HG03039 (cell line): ENCODE results near the gene IL21R.
"Not testable (repeated sequence)": the region's sequence is repeated elsewhere in the genome, so short reads cannot be mapped to it uniquely, and the experiment has no call there.

Experiments used
- ATAC-seq: cut with Tn5 transposase; IDR thresholded peaks from one replicate; pipeline ENCODE4 v1.9.1; 2021; ENCODE audit warnings: mild to moderate bottlenecking, moderate library complexity; ENCODE audit not compliant: unreplicated experiment

Gene IL21R

DNA sequence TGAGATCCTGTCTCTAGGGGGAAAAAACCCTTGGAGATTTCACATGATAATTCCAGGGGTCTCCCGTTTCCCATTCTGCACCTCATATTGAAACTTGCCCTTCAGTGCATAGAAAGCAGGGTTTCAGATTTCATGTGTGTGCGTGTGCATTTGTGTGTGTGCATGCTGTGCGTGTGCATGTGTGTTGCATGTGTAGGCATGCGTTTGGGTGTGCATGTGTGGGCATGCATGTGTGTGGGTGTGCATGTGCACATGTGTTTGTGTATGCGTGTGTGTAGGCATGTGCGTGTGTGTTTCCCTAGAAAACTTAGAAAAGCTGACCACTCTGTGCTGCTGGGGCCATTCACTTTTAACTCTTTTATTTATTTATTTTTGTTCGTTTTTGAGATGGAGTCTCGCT, 40.0 kb downstream of the IL21R start:
- no peak for ATAC-seq

DNA sequence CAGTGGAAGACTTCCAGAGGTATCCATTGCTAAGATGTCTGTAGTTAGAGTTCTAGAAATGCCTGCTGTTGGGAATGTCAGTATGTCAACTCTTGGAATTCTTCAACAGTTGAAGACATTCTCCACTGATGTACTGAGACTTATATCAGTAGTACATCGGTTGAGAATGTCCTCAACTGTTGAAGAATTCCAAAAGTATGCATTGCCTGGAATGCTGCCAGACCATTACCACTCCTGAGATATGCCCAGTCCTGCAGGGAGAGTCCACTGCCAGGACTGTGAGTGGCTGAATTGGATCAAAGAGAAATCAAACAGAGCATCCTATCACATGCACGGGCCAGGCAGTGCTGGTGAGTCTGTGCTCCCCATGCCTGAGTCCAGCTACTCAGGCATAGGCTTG, 42.0 kb downstream of the IL21R start:
- no peak for ATAC-seq

DNA sequence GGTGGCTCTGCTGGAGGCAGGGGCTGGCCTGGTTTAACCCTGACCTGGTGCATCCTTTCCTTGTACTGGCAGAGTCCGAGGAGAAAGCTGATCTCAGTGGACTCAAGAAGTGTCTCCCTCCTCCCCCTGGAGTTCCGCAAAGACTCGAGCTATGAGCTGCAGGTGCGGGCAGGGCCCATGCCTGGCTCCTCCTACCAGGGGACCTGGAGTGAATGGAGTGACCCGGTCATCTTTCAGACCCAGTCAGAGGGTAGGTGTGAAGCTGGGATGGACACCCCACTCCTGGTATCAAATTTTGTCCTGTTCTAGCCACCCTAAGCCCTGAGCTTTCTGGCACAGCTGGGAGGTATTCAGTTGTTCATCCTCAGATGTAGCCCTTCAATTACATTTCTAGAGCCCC, 42.5 kb downstream of the IL21R start:
- no peak for ATAC-seq

DNA sequence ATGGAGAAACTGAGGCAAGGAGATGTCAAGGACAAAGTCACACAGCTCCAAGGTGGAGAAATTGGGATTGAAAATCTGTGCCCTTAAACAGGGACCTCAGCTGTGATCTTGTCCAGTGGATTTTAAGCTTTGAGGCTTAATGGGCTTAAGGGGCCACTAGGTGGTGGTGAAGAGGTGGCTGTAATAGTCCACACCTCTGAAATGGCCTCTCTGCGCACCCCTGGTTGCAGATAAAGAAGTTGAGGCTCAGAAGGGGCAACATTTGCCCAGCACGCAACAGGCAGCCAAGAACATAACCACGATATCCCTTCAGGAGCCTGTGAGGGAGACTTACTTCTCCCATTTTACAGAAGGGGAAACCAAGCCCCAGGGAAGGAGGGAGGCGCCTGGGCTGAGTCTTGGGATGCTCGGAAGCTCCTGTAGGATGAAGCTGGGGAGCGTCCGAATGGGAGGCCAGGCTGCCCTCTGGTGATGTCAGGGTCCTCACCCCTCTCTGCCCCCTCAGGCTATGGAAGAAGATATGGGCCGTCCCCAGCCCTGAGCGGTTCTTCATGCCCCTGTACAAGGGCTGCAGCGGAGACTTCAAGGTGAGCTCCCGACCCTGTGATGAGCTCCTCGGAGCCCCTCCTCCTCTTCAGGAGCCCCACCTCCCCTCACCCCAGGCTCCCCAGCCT, 43.7 kb downstream of the IL21R start:
- no peak for ATAC-seq

DNA sequence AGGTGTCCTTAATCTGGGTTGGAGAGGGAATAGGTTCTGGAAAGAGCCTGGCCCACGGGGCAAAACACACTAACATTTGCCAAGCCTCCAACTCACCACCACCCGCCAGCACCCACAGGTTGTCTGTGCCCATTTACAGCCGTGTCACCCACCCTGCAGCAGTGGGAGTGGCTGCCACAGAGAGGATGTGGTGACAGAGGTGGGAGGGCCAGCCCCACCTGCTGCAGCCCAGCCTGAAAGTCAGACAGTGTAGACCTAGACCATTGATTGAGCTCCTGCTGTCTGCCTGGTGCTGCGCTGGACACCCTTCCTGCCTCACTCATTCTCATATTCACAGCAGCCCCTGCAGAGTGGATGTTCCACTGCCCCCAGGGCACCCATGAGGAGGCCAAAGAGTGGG, 44.7 kb downstream of the IL21R start:
- ATAC-seq: no peak

DNA sequence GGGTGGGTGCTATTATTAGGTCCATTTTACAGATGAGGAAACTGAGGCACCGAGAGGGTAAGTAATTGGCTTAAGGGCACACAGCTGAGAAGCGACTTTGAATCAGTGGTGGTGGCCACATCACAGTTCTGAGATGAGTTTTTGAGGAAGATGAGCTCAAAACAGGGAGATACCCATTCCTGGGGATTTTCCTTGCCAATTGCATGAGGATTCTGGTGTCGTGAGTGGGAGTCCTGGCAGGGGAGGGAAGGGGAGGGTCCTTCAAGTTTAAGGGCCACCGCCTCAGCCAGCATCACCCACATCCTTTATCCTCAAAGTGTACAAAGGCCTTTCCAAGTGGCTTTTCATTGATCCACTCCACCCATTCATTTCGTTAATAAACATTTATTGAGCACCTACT, 45.3 kb downstream of the IL21R start:
- no peak for ATAC-seq

DNA sequence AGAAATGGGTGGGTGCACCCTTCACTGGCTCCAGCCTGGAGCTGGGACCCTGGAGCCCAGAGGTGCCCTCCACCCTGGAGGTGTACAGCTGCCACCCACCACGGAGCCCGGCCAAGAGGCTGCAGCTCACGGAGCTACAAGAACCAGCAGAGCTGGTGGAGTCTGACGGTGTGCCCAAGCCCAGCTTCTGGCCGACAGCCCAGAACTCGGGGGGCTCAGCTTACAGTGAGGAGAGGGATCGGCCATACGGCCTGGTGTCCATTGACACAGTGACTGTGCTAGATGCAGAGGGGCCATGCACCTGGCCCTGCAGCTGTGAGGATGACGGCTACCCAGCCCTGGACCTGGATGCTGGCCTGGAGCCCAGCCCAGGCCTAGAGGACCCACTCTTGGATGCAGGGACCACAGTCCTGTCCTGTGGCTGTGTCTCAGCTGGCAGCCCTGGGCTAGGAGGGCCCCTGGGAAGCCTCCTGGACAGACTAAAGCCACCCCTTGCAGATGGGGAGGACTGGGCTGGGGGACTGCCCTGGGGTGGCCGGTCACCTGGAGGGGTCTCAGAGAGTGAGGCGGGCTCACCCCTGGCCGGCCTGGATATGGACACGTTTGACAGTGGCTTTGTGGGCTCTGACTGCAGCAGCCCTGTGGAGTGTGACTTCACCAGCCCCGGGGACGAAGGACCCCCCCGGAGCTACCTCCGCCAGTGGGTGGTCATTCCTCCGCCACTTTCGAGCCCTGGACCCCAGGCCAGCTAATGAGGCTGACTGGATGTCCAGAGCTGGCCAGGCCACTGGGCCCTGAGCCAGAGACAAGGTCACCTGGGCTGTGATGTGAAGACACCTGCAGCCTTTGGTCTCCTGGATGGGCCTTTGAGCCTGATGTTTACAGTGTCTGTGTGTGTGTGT, 46.8 kb downstream of the IL21R start:
- no peak for ATAC-seq

DNA sequence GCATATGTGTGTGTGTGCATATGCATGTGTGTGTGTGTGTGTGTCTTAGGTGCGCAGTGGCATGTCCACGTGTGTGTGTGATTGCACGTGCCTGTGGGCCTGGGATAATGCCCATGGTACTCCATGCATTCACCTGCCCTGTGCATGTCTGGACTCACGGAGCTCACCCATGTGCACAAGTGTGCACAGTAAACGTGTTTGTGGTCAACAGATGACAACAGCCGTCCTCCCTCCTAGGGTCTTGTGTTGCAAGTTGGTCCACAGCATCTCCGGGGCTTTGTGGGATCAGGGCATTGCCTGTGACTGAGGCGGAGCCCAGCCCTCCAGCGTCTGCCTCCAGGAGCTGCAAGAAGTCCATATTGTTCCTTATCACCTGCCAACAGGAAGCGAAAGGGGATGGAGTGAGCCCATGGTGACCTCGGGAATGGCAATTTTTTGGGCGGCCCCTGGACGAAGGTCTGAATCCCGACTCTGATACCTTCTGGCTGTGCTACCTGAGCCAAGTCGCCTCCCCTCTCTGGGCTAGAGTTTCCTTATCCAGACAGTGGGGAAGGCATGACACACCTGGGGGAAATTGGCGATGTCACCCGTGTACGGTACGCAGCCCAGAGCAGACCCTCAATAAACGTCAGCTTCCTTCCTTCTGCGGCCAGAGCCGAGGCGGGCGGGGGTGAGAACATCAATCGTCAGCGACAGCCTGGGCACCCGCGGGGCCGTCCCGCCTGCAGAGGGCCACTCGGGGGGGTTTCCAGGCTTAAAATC, 47.6 kb downstream of the IL21R start:
- ATAC-seq: no peak

DNA sequence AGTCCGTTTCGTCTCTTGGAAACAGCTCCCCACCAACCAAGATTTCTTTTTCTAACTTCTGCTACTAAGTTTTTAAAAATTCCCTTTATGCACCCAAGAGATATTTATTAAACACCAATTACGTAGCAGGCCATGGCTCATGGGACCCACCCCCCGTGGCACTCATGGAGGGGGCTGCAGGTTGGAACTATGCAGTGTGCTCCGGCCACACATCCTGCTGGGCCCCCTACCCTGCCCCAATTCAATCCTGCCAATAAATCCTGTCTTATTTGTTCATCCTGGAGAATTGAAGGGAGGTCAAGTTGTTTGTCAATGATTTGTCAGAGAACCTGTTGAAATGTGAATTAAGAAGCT, 48.2 kb downstream of the IL21R start:
- no peak for ATAC-seq

DNA sequence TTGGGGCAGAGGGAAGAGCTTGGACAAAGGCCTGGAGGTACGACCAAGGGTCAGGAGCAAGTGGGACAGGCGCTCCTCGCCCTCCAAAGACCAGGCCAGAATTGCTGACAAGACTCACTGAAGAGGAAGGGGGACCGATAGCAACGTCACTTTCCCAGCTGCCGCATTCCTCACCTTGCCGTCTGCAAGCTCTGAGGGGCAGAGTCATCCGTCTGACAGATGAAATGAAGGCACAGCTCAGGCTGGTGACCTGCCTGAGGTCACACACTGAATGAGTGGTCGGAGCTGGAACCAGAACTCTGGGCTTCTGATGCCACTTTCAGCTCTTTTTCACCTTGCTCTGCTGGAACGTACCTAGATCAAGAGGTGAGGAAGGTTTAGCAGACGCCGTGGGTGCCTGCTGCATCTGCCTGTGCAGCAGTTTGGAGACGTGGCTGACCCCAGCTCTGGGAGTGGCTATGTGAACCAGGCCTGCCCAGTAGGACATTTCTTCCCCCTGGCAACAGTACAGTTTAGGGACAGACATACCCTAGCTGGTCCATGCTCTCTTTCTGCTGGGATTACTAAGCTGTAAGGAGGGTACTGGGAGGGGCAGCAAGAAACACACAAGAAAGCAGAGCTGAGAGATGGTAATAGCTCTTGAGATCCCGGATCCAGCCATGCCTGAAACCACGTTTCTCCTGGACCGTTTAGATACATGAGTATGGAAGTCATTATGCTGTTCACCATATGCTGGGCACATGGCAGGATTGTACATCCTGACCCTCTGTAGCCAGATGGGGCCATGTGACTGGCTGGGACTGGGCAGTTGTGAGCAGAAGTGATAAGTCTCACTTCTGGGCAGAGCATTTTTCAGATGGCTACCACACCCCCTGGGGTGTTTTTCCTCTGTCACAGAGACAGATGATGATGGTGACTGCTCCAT, 50.9 kb downstream of the IL21R start:
- ATAC-seq: no peak

DNA sequence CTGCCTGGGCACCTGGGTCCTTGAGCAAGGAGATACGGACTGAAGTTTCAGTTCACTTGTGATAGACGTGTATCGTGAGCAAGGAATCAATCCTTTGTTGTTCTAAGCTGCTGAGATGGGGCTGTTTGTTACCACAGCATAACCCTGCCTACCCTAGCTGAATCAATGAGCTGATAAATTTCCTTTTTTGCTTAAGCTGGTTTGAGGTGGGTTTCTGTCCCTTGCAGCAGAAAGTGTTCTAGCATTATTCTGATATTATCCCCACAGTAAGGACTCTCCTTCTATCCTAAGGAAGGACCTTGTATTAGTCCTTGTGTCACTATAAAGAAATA, 51.5 kb downstream of the IL21R start:
- no peak for ATAC-seq

DNA sequence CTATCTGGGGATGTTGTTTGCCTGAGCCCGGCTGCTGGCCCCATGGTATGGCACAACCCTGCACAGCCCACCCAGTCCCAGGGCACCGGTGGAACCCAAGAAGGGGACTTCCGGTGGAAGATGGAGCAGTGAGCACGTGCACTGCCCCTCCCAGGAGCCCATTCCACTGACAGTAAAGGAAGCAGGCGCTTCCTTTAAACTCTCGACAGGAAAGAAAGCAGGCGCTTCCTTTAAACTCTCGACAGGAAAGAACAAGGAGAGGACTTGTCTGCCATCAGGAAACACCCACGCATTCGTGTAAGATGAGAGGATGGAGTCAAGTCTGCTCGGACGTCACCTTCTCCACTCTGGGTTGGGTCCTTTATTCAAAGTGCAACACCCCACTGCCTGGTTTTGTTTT, 53.7 kb downstream of the IL21R start:
- no peak for ATAC-seq

DNA sequence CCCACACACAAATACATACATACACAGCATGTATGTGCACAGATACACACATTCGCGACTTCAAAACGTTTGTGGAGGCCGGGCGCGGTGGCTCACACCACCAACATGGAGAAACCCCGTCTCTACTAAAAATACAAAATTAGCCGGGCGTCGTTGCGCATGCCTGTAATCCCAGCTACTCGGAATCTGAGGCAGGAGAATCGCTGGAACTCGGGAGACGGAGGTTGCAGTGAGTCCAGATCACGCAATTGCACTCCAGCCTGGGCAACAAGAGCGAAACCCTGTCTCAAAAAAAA, 55.6 kb downstream of the IL21R start:
- ATAC-seq: not testable (repeated sequence)

DNA sequence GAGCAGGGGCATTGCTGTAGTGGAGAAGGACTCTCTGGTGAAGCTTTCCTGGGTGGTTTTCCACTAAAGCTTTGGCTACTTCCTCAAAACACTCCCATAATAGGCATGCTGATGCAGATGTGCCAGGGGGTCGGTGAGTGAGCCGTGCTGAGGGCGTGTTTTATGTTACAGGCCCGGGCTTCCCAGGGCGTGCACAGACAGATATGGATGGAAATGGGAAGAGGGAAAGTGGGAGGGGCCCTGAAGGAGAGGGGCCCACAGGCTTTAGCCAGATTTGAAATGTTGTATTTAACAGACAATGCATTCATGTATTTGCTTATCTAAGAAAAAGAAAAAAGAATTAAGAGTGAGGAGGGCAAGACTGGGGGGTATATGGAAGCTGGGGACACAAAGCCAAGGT, 56.3 kb downstream of the IL21R start:
- no peak for ATAC-seq

DNA sequence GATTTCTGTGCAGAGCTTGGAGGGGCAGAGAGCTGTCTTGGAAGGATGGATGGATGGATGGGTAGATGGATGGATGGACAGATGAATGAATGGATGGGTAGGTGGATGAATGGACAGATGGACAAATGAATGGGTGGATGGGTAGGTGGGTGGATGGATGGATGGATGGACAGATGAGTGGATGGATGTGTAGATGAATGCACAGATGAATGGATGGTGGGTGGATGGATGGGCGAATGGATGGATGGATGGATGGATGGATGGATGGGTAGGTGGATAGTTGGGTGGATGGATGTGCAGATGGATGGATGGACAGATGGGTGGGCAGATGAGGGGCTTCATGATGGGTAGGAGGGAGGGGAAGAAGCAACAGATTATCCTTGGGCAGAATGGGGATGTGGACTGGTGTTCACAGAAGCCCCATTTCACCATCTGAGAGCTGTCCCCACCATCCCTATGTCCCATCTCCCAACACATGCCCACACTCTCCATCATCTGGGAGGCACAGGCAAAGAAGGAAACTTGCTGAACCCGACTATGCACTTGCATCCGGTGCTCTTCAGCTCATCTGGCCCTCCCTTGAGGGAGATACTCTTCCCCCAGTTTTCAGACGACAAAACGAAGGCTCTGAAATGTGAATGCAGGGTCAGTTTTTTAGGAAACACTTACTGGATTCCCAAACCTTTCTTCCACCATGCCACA, 57.2 kb downstream of the IL21R start:
- ATAC-seq: no peak

DNA sequence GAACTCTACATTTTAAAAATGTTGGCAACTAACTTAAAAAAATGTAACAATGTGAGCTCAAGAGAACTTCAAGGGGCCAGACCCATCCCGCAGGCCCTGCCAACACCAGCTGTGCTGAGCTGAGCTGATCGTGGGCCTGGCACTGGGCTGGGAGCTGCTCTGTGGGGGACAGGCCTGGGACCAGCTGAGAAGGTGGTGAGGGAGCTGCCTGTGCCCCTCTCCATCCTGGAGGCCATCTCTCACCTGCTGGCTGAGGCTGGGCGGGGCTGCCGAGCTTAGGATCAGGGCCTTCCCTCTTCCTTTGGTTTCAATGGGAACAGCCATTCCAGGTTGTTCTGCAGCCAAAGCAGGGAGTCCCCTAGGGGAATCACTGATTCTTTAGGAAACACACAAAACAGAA, 58.2 kb downstream of the IL21R start:
- ATAC-seq: no peak

DNA sequence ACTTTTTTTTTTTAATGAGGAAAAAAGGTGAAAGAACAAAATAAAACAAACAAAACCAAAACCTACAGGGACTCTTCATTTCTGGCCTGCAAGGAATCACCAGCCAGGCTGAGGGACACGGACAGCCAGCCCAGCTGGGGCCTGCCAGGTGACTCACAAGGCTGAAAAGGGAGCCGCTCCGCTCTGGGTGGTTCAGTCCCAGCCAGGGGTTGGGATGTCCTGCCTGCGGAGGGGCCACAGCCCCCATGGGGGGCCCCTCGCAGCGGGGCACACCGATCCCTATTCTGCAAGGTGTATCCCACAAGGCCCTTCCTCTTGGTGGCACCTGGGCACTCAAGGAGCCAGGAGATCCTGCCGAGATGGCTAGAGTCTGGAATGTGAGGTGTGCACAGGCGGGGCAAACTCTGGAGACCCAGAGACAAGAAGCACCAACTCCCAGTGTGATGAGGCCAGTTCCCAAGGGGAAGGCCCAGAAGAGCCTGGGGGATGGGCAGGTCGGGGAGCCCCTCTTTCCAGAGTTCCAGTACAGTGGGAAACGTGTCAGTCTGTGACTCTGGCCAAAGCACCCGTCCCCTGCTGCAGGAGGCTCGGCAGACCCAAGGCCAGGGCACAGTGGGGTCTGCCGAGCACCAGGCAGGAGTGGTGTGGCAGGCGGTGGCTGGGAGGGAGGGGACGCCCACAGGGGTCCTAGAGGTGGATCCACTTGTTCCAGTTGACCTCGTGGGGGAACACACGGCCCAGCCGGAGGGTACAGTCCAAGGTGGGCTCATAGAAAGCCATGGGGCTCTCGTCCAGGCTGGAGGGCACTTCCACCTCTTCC, 58.9 kb downstream of the IL21R start:
- ATAC-seq: no peak

DNA sequence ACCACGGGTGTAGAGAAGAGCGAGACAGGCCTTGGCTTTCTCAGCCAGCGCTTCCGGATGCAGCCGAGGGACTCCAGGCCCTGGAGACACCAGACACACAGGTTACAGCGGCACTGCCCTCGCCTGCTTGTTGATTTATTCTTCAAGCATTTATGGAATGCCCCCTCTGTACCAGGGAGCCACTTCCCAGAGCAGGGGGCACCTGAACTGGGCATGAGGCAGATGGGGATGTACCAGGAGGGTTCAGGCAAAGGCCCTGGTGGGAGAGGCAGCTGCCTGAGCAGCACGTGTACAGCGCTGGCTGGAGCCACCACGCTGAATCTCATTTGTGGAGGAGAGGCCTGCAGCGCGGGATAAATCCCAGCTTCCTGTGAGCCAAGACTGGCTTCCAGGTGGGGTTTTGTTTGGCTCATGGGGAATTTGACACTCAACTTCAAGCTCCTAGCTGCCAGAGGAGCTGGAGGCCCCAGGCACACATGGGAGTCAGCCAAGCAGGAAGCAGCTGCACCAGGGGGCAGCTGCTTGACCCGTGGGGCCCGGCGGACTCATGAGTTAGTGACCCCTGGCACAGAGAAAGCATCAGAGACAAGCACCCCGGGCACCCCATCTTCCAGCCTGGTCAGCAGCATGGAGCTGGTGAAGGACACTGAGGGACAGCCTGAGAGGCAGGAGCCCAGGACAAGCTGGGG, 59.7 kb downstream of the IL21R start:
- ATAC-seq: no peak

DNA sequence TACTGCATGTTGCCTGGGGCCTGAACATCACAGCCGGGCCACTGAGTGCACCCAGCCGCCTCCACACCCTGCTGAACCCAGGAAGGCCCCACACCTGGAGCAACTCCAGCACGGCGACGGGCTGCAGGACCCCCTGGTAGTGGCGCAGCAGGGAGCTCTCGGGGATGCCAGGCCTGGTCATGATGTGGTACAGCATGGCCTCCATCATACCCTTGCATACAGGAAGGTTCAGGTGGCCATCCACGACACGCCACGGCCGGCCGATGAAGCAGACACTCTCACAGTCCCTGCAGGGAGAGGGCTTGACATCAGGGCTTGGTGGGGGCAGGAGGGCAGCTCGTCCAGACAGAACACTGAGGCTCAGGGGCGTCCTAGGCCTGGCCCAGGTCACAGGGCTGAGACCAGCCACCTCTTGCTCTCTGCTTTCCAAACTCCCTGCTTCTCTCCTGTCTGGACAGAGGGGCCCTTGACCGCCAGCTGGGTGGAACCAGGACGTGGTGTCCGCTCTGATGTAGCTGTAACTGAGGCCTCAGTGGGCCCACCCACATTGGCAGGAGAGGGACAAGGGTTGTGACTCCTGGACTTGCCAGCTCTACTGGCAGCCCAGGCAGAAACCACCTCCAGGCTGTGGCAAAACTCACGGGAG, 60.3 kb downstream of the IL21R start:
- no peak for ATAC-seq
